Liver (tissue), 9 donors: ENCODE data around the gene TAOK2. TPM values are rescaled to one million over a fixed set of nuclear protein-coding genes. Genes with fewer than 3 reads are reported as not detected.

Source experiments
- DNase-seq: peaks from one replicate; pipeline ENCODE4 v3.0.0-alpha.2; 2017; ENCODE audit warnings: low spot score
- H3K27ac ChIP-seq, 2 donors: one replicate each; pipeline ENCODE4 v1.7.0; 2013; ENCODE audit warnings: inconsistent platforms in 2 of 2, low read length in 2 of 2, control low read depth in 1 of 2, low read depth in 1 of 2, mild to moderate bottlenecking in 1 of 2
- H3K27me3 ChIP-seq, 4 donors: one replicate each; pipeline versions ENCODE4 v1.6.1 to v1.7.0; 2013; ENCODE audit warnings: low read length in 3 of 4, inconsistent platforms in 1 of 4, mild to moderate bottlenecking in 1 of 4, moderate library complexity in 1 of 4; ENCODE audit not compliant: control insufficient read depth in 4 of 4, insufficient read depth in 4 of 4
- H3K36me3 ChIP-seq, 4 donors: one replicate each; pipeline versions ENCODE4 v1.6.1 to v1.7.0; 2013; ENCODE audit warnings: low read length in 3 of 4, mild to moderate bottlenecking in 3 of 4, low read depth in 1 of 4, moderate library complexity in 1 of 4; ENCODE audit not compliant: control insufficient read depth in 4 of 4, insufficient read depth in 3 of 4
- H3K4me1 ChIP-seq, 4 donors: one replicate each; pipeline versions ENCODE4 v1.6.1 to v1.7.0; 2013; ENCODE audit warnings: low read length in 3 of 4, mild to moderate bottlenecking in 3 of 4, moderate library complexity in 1 of 4; ENCODE audit not compliant: control insufficient read depth in 4 of 4, insufficient read depth in 4 of 4
- H3K4me3 ChIP-seq, 3 donors: one replicate each; pipeline versions ENCODE4 v1.6.1 to v1.7.0; 2013; ENCODE audit warnings: low read length in 3 of 3, control low read depth in 1 of 3, low read depth in 1 of 3, mild to moderate bottlenecking in 1 of 3
- H3K9ac ChIP-seq, 2 donors: one replicate each; pipeline ENCODE4 v1.7.0; 2013; ENCODE audit warnings: low read length in 2 of 2, mild to moderate bottlenecking in 2 of 2, moderate library complexity in 2 of 2, control low read depth in 1 of 2, low read depth in 1 of 2
- H3K9me3 ChIP-seq, 4 donors: one replicate each; pipeline versions ENCODE4 v1.6.1 to v1.7.0; 2013; ENCODE audit warnings: low read length in 3 of 4; ENCODE audit not compliant: control insufficient read depth in 4 of 4
- ATF3 ChIP-seq: IDR thresholded peaks from 2 replicates; pipeline ENCODE4 v1.6.1; 2016; ENCODE audit warnings: antibody characterized with exemption
- CTCF ChIP-seq: fragments of 150-350 bp; IDR thresholded peaks from 2 replicates; pipeline ENCODE4 v1.5.1; 2017; ENCODE audit warnings: improper control_type of control experiment, low read depth, low read length; ENCODE audit not compliant: missing input control
- EGR1 ChIP-seq, 2 donors: IDR thresholded peaks; 2 replicates each; pipeline ENCODE4 v1.6.1; 2016 to 2018; ENCODE audit warnings: antibody characterized with exemption in 2 of 2, low read depth in 2 of 2
- FOXA1 ChIP-seq: IDR thresholded peaks from 2 replicates; pipeline ENCODE4 v1.6.1; 2016; ENCODE audit warnings: antibody characterized with exemption
- FOXA2 ChIP-seq: IDR thresholded peaks from 2 replicates; pipeline ENCODE4 v1.6.1; 2016; ENCODE audit warnings: antibody characterized with exemption
- GABPA ChIP-seq, 2 donors: IDR thresholded peaks in 1 of 2; conservative IDR thresholded peaks in 1 of 2; 2 replicates each; pipeline ENCODE4 v1.6.1; 2016; ENCODE audit warnings: antibody characterized with exemption in 2 of 2, mild to moderate bottlenecking in 1 of 2, moderate library complexity in 1 of 2
- HNF4A ChIP-seq, 2 donors: conservative IDR thresholded peaks; 2 replicates each; pipeline ENCODE4 v1.6.1; 2016; ENCODE audit warnings: antibody characterized with exemption in 2 of 2, mild to moderate bottlenecking in 2 of 2
- HNF4G ChIP-seq: IDR thresholded peaks from 2 replicates; pipeline ENCODE4 v1.6.1; 2016; ENCODE audit warnings: antibody characterized with exemption
- JUND ChIP-seq, 2 donors: IDR thresholded peaks; 2 replicates each; pipeline ENCODE4 v1.6.1; 2016; ENCODE audit warnings: antibody characterized with exemption in 2 of 2
- MAX ChIP-seq: IDR thresholded peaks from 2 replicates; pipeline ENCODE4 v1.6.1; 2016; ENCODE audit warnings: antibody characterized with exemption
- NR2F2 ChIP-seq: IDR thresholded peaks from 2 replicates; pipeline ENCODE4 v1.6.1; 2016; ENCODE audit warnings: antibody characterized with exemption
- RAD21 ChIP-seq, 2 donors: IDR thresholded peaks; 2 replicates each; pipeline ENCODE4 v1.6.1; 2016; ENCODE audit warnings: antibody characterized with exemption in 2 of 2, mild to moderate bottlenecking in 2 of 2
- RXRA ChIP-seq, 2 donors: IDR thresholded peaks; 2 replicates each; pipeline ENCODE4 v1.6.1; 2017 to 2018; ENCODE audit warnings: antibody characterized with exemption in 2 of 2, mild to moderate bottlenecking in 1 of 2
- SP1 ChIP-seq: IDR thresholded peaks from 2 replicates; pipeline ENCODE4 v1.6.1; 2018; ENCODE audit warnings: antibody characterized with exemption, mild to moderate bottlenecking
- TAF1 ChIP-seq: conservative IDR thresholded peaks from 2 replicates; pipeline ENCODE4 v1.6.1; 2016; ENCODE audit warnings: antibody characterized with exemption, mild to moderate bottlenecking
- YY1 ChIP-seq: IDR thresholded peaks from 2 replicates; pipeline ENCODE4 v1.6.1; 2016; ENCODE audit warnings: antibody characterized with exemption, mild to moderate bottlenecking
- ZBTB33 ChIP-seq: IDR thresholded peaks from 2 replicates; pipeline ENCODE4 v1.6.1; 2016; ENCODE audit warnings: antibody characterized with exemption
- WGBS: extraction: QIAGEN DNeasy Blood & Tissue Kit; methylation state at CpG from one replicate; pipeline ENCODE4 v1.1.7; 2013; 5-methylcytosine and 5-hydroxymethylcytosine counted together
- polyA plus RNA-seq, 2 donors: library from polyadenylated mRNA; stranded (reverse) in 1 of 2; unstranded in 1 of 2; fragments of 200-250 nt in 1 of 2; fragments of >200 nt in 1 of 2; fragmentation: Nextera tagmentation in 1 of 2; extraction: Ambion mirVana in 1 of 2; gene quantifications; one replicate each; pipeline versions ENCODE4 v1.2.1 to v1.2.3, GENCODE V29; 2013 to 2015
- total RNA-seq, 2 donors: library from RNA; depleted of rRNA; stranded (reverse); fragments of >200 nt; gene quantifications; one replicate each; pipeline ENCODE4 v1.2.3, GENCODE V29; 2014
- TF ChIP-seq, protein P1 (sequence below): IDR thresholded peaks from 2 replicates; pipeline ENCODE4 v1.6.1; 2016; ENCODE audit warnings: antibody characterized with exemption, mild to moderate bottlenecking
- donor health status: healthy.
- donor health status: healthy.
- donor health status: healthy.
- donor health status: healthy.
- donor health status: healthy.

Gene TAOK2
- total and polyA plus RNA-seq, 4 donors, result 2.2 to 27.9 (median 16.0) TPM

GRCh38 chr16:29978081-29978480, 4.4 kb downstream of the TAOK2 start (continued):
- TF ChIP-seq, protein P1, sequence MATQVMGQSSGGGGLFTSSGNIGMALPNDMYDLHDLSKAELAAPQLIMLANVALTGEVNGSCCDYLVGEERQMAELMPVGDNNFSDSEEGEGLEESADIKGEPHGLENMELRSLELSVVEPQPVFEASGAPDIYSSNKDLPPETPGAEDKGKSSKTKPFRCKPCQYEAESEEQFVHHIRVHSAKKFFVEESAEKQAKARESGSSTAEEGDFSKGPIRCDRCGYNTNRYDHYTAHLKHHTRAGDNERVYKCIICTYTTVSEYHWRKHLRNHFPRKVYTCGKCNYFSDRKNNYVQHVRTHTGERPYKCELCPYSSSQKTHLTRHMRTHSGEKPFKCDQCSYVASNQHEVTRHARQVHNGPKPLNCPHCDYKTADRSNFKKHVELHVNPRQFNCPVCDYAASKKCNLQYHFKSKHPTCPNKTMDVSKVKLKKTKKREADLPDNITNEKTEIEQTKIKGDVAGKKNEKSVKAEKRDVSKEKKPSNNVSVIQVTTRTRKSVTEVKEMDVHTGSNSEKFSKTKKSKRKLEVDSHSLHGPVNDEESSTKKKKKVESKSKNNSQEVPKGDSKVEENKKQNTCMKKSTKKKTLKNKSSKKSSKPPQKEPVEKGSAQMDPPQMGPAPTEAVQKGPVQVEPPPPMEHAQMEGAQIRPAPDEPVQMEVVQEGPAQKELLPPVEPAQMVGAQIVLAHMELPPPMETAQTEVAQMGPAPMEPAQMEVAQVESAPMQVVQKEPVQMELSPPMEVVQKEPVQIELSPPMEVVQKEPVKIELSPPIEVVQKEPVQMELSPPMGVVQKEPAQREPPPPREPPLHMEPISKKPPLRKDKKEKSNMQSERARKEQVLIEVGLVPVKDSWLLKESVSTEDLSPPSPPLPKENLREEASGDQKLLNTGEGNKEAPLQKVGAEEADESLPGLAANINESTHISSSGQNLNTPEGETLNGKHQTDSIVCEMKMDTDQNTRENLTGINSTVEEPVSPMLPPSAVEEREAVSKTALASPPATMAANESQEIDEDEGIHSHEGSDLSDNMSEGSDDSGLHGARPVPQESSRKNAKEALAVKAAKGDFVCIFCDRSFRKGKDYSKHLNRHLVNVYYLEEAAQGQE, result no peak

GRCh38 chr16:29978564-29979270, 5.0 kb downstream of the TAOK2 start:
- Histone ChIP-seq H3K4me1 (peaks cover 3 to 25% (median 21%) of the 10 kb centered on the region in 4 donors), H3K9me3 (no peaks in the 10 kb centered on the region), H3K9ac (no peak overlapping the region), H3K36me3 (peaks cover 17 to 54% (median 46%) of the 10 kb centered on the region in 4 donors), H3K27me3 (no peaks in the 10 kb centered on the region), H3K27ac (no peak overlapping the region), H3K4me3 (no peak overlapping the region)
- DNase-seq, result no peak
- 91% methylated on average over 9 of the region's 9 CpGs for WGBS
- no peak for TF ChIP-seq FOXA1
- no peak for TF ChIP-seq EGR1 (IDR thresholded peaks at IDR 0.05; ENCODE audit: low read depth in 2 of 2)
- no peak for TF ChIP-seq HNF4G
- no peak for TF ChIP-seq RXRA (IDR thresholded peaks at IDR 0.05)
- no peak for TF ChIP-seq SP1
- TF ChIP-seq JUND (IDR thresholded peaks at IDR 0.05), result no peak
- no peak for TF ChIP-seq MAX
- TF ChIP-seq RAD21 (IDR thresholded peaks at IDR 0.05), result no peak
- no peak for TF ChIP-seq FOXA2
- TF ChIP-seq NR2F2, result no peak
- TF ChIP-seq HNF4A (conservative IDR thresholded peaks at IDR 0.05), result no peak
- TF ChIP-seq ZBTB33, result no peak
- TF ChIP-seq GABPA (IDR thresholded peaks at IDR 0.05 in 1 of 2, conservative IDR thresholded peaks at IDR 0.05 in 1 of 2), result no peak
- TF ChIP-seq TAF1, result no peak
- TF ChIP-seq, protein P1, result no peak
- no peak for TF ChIP-seq CTCF
- no peak for TF ChIP-seq YY1
- no peak for TF ChIP-seq ATF3
